Stomach (tissue), 19 donors: ENCODE data around the gene TGIF2. TPM values are rescaled to one million over a fixed set of nuclear protein-coding genes. Genes with fewer than 3 reads are reported as not detected.

Experiments
- DNase-seq, 2 donors: peaks; one replicate each; pipeline versions ENCODE4 v3.0.0 to v3.0.0-alpha.2; 2013 to 2019
- H3K27ac ChIP-seq, 5 donors: fragments of 200-600 bp in 4 of 5; sonication (generic) in 4 of 5; one replicate each; pipeline ENCODE4 v1.5.1; 2013 to 2019; ENCODE audit warnings: mild to moderate bottlenecking in 1 of 5, moderate library complexity in 1 of 5
- H3K27me3 ChIP-seq, 3 donors: fragments of 200-600 bp; sonication (generic); one replicate each; pipeline ENCODE4 v1.5.1; 2017 to 2019; ENCODE audit warnings: mixed run types in 1 of 3
- H3K36me3 ChIP-seq, 4 donors: fragments of 200-600 bp; sonication (generic); 1 replicate in 3 of 4; 2 replicates in 1 of 4; pipeline ENCODE4 v1.5.1; 2016 to 2019
- H3K4me1 ChIP-seq, 4 donors: fragments of 200-600 bp; sonication (generic); one replicate each; pipeline ENCODE4 v1.5.1; 2016 to 2019
- H3K4me3 ChIP-seq, 4 donors: fragments of 200-600 bp; sonication (generic) in 3 of 4; one replicate each; pipeline ENCODE4 v1.5.1; 2016 to 2019; ENCODE audit warnings: mild to moderate bottlenecking in 1 of 4
- H3K9me3 ChIP-seq, 4 donors: fragments of 200-600 bp; sonication (generic); one replicate each; pipeline ENCODE4 v1.5.1; 2016 to 2019
- EP300 ChIP-seq: sonication (generic); formaldehyde crosslinking; IDR thresholded peaks from one replicate; pipeline ENCODE4 v1.6.1; 2017; ENCODE audit warnings: antibody characterized with exemption
- POLR2A ChIP-seq, 4 donors: fragments of 450-650 bp; IDR thresholded peaks; one replicate each; pipeline ENCODE4 v1.6.1; 2016; ENCODE audit warnings: antibody characterized with exemption in 4 of 4, control low read depth in 2 of 4, mild to moderate bottlenecking in 1 of 4, moderate library complexity in 1 of 4
- POLR2AphosphoS5 ChIP-seq, 3 donors: sonication (generic); formaldehyde crosslinking; IDR thresholded peaks; one replicate each; pipeline ENCODE4 v1.6.1; 2016; ENCODE audit warnings: antibody characterized with exemption in 3 of 3
- WGBS, 5 donors: extraction: QIAGEN DNeasy Blood & Tissue Kit in 3 of 5; methylation state at CpG; one replicate each; pipeline versions ENCODE4 v1.1.5 to v1.1.7; 2013 to 2018; 5-methylcytosine and 5-hydroxymethylcytosine counted together
- intact Hi-C: fragments of 100-400 bp; cut with DNase I; formaldehyde crosslinking; loops from one replicate; pipeline ENCODE4 v1.15.1; 2023; ENCODE audit warnings: low total_unique reads
- long read RNA-seq, 10 donors: transcript quantifications; one replicate each; lab custom pipeline, GENCODE V29; 2026
- polyA plus RNA-seq, 3 donors: library from polyadenylated mRNA; stranded (reverse); fragments of 200-250 nt; gene quantifications; one replicate each; pipeline ENCODE4 v1.2.3, GENCODE V29; 2013
- total RNA-seq, 5 donors: library from RNA; depleted of rRNA; stranded (reverse); fragments of >200 nt; gene quantifications; one replicate each; pipeline versions ENCODE4 v1.1.0 to v1.2.3, GENCODE V29; 2014 to 2016
- TF ChIP-seq, protein P1 (sequence below), 7 experiments: fragments of 450-650 bp in 4 of 7; fragments of 200-600 bp in 3 of 7; sonication (generic) in 3 of 7; IDR thresholded peaks; one replicate each; pipeline ENCODE4 v1.5.1; 2016 to 2019; ENCODE audit warnings: antibody characterized with exemption in 7 of 7, control low read depth in 2 of 7, mild to moderate bottlenecking in 1 of 7
- donor health status: healthy with polysubstance abuse.
- donor health status: Bipolar disorder and iron deficiency.
- donor health status: healthy.

TGIF2 gene
- 10 to 100 TPM in 4 of 5 donors, not detected in 1; 14.9 to 24.6 (median 18.7) TPM for total RNA-seq
- polyA plus RNA-seq = 1 to 10 TPM; 4.6 to 5.2 (median 4.8) TPM
- long read RNA-seq, donor 1, partial matches to known transcripts = 0 of 1 reads
- long read RNA-seq, donor 1, other reads (novel, unspliced or antisense) = 0 of 1 reads
- long read RNA-seq, donor 2, partial matches to known transcripts = 0 of 5 reads
- long read RNA-seq, donor 2, other reads (novel, unspliced or antisense) = 0 of 5 reads
- long read RNA-seq, donor 3, partial matches to known transcripts = 0 of 1 reads
- long read RNA-seq, donor 3, other reads (novel, unspliced or antisense) = 0 of 1 reads
- long read RNA-seq, donor 4, partial matches to known transcripts = 0 of 1 reads
- long read RNA-seq, donor 4, other reads (novel, unspliced or antisense) = 0 of 1 reads
- long read RNA-seq, donor 5, partial matches to known transcripts = 0 of 4 reads
- long read RNA-seq, donor 5, other reads (novel, unspliced or antisense) = 0 of 4 reads
- long read RNA-seq, donor 6, partial matches to known transcripts = 0 of 6 reads
- long read RNA-seq, donor 6, other reads (novel, unspliced or antisense) = 0 of 6 reads
- long read RNA-seq, donor 7, partial matches to known transcripts = 7 of 10 reads
- long read RNA-seq, donor 7, other reads (novel, unspliced or antisense) = 0 of 10 reads
- long read RNA-seq, donor 8, partial matches to known transcripts = 0 of 4 reads
- long read RNA-seq, donor 8, other reads (novel, unspliced or antisense) = 0 of 4 reads
- long read RNA-seq, donor 9, partial matches to known transcripts = 11 of 14 reads
- long read RNA-seq, donor 9, other reads (novel, unspliced or antisense) = 0 of 14 reads
- long read RNA-seq, donor 10 = 0 reads

DNA sequence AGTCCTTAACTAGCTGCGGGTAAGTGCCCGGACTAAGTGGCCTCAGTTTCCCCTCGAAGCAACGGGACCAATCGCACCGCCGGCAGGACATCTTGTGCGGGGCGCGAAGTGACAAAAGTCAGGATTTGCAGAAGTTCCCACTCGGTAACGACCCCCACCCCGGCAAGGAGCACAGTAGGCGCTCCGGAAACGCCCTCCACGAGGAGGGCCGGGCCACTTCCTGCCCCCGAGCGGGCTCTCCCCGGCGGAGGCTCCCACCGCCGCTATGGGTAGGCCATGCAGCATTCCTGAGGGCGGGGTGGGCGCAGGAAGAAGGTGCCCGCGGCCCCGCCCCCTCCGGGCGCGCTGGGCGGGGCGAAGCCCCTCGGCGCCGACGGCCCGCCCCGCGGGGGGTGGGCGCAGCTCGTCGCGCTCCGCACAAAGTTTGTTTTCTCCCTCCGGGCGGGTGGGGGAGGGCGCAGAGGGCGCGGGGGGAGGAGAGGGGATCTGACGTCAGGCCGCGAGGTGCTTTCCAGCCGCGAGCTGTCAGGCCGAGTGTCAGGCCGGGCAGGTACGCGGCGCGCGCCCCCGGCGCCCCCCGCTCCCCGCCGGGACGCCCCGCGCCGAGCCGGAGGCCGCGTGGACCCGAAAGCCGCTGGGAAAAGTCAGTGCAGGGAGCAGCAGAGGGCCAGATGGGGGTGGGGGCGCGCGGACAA, at the start of gene TGIF2:
Gene TGIF2 (plus strand): TSS at position 495 of the 695 bp plus-strand sequence. CDS start 5,178 bp downstream, outside the sequence.
- Histone ChIP-seq H3K36me3 (no peaks in the 10 kb centered on the region), H3K27ac (peak within 1 kb of the TSS; percentile 87 to 97 (median 94)), H3K9me3 (no peaks in the 10 kb centered on the region), H3K4me1 (peaks cover 15 to 34% (median 31%) of the 10 kb centered on the region in 4 donors), H3K4me3 (peak within 1 kb of the TSS; percentile 74 to 89 (median 82)), H3K27me3 (no peaks in the 10 kb centered on the region)
- intact Hi-C loops = no loop called here
- peak; percentile 79 to 97 for DNase-seq
- TF ChIP-seq, protein P1, sequence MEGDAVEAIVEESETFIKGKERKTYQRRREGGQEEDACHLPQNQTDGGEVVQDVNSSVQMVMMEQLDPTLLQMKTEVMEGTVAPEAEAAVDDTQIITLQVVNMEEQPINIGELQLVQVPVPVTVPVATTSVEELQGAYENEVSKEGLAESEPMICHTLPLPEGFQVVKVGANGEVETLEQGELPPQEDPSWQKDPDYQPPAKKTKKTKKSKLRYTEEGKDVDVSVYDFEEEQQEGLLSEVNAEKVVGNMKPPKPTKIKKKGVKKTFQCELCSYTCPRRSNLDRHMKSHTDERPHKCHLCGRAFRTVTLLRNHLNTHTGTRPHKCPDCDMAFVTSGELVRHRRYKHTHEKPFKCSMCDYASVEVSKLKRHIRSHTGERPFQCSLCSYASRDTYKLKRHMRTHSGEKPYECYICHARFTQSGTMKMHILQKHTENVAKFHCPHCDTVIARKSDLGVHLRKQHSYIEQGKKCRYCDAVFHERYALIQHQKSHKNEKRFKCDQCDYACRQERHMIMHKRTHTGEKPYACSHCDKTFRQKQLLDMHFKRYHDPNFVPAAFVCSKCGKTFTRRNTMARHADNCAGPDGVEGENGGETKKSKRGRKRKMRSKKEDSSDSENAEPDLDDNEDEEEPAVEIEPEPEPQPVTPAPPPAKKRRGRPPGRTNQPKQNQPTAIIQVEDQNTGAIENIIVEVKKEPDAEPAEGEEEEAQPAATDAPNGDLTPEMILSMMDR (IDR thresholded peaks at IDR 0.05) = no peak
- TF ChIP-seq POLR2A (IDR thresholded peaks at IDR 0.05) (no peak), EP300 (no peak), POLR2AphosphoS5 (IDR thresholded peaks at IDR 0.05) (peak; percentile 10 to 74 (median 40))
- WGBS, 5 donors = 2 to 32% (median 4%) methylated on average over 11 to 80 of the region's 80 CpGs

GRCh38 chr20:36525620-36526365, 47.6 kb upstream of the TGIF2 start:
- intact Hi-C loops = no loop called here
- TF ChIP-seq EP300 (no peak), POLR2A (IDR thresholded peaks at IDR 0.05) (no peak), POLR2AphosphoS5 (IDR thresholded peaks at IDR 0.05) (no peak)
- TF ChIP-seq, protein P1 (IDR thresholded peaks at IDR 0.05) = no peak
- peaks cover 0 to 20% (median 3%) of the 10 kb centered on the region in 4 donors for H3K4me1 ChIP-seq
- no peak for DNase-seq
- no peaks in the 10 kb centered on the region for H3K27me3 ChIP-seq
- H3K36me3 ChIP-seq = peaks cover 44 to 85% (median 79%) of the 10 kb centered on the region in 4 donors
- no peak overlapping the region for H3K4me3 ChIP-seq
- peak overlapping the region in 3 of 5 donors; percentile 46 to 78 (median 73) for H3K27ac ChIP-seq
- no peaks in the 10 kb centered on the region for H3K9me3 ChIP-seq
- 90 to 96% (median 95%) methylated on average over 10 to 17 of the region's 17 CpGs for WGBS, 5 donors

DNA sequence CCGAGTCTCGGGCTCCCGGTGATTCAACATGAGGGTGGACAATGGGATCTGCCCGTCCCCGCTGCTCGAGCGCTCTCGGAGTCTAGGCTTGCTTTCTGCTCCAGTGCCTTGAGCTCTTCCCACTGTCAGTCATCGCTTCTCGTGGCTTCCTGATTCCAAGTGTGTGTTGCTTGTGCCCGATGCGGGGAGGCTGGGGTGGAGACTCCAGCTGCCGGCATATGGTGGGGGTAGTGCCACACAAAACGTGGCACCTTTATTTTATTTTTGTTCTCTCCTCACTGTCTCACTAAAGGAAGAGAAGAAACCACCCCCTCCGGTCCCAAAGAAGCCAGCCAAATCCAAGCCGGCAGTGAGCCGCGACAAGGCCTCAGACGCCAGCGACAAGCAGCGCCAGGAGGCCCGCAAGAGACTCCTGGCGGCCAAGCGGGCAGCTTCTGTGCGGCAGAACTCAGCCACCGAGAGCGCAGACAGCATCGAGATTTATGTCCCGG, 46.8 kb upstream of the TGIF2 start:
- no peak for DNase-seq
- Histone ChIP-seq H3K4me1 (peaks cover 0 to 20% (median under 1%) of the 10 kb centered on the region in 4 donors), H3K4me3 (no peak overlapping the region), H3K27me3 (no peaks in the 10 kb centered on the region), H3K27ac (peak overlapping the region in 4 of 5 donors; percentile 20 to 78 (median 60)), H3K9me3 (no peaks in the 10 kb centered on the region), H3K36me3 (peaks cover 42 to 78% (median 72%) of the 10 kb centered on the region in 4 donors)
- TF ChIP-seq, protein P1 (IDR thresholded peaks at IDR 0.05) = no peak
- TF ChIP-seq POLR2AphosphoS5 (IDR thresholded peaks at IDR 0.05) = no peak
- TF ChIP-seq POLR2A (IDR thresholded peaks at IDR 0.05) = no peak
- no peak for TF ChIP-seq EP300
- intact Hi-C loops = no loop called here
- WGBS, 5 donors = 92 to 95% (median 94%) methylated on average over 27 to 29 of the region's 29 CpGs
